GM18507 (cell line): ENCODE measurements around the gene BAG3.
A peak's percentile ranks its signal among the peaks of the same experiment; 100 is the strongest.

Source experiments
- DNase-seq: peaks from one replicate; pipeline ENCODE4 v3.0.0; 2011; ENCODE audit warnings: low read depth; ENCODE audit not compliant: insufficient read length; ENCODE audit errors: extremely low spot score
- FAIRE-seq: peaks from 2 replicates; lab custom pipeline; 2011; peaks lifted over from hg19 to GRCh38; lab: Jason Lieb, UNC

The BAG3 gene

GRCh38 chr10:119663866-119664698, 12.9 kb downstream of the BAG3 start:
- DNase-seq, result no peak
- FAIRE-seq, result no peak

GRCh38 chr10:119665901-119666708, 14.9 kb downstream of the BAG3 start:
- FAIRE-seq, result no peak
- no peak for DNase-seq

DNA sequence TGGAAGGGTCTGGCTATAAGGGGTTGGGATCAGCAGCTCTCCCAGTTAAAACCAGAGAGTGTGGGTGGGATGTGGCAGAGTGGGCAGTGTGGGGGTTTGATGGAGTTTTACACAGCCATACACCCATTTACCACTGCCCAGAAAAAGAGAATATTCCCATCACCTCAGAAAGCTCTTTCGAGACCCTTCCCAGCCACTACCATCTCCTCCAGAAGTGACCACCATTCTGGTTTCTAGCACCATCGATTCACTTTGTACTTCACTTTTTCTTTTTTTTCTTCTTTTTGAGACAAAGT, 15.5 kb downstream of the BAG3 start:
- DNase-seq, result no peak
- FAIRE-seq, result no peak

- FAIRE-seq (no peak), DNase-seq (no peak)
Observed at GRCh38 chr10:119667562-119668328, 16.6 kb downstream of the BAG3 start.

DNA sequence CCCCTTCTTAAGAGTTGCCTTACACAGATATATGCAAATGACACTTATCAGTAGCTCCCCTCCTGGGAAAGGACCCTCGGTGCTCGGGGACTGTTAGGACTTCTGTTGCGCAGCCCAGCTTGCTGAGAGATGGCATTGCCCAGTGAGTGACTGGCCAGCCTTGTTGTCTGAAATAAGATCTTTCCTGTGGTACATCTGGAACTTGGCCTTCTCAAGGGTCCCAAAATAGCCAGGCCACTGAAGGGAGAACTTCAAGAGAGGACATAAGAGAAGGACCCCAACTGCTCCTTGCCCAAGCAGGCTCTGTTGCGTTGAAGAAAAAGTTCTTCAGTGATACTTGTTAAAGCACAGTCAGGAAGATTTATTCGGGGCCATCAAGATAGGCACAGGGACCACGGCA, 17.3 kb downstream of the BAG3 start:
- FAIRE-seq, result no peak

GRCh38 chr10:119669331-119669730, 18.2 kb downstream of the BAG3 start:
- no peak for FAIRE-seq
- no peak for DNase-seq

More for the DNA sequence above, 17.3 kb downstream of the BAG3 start:
- no peak for DNase-seq

GRCh38 chr10:119669975-119670640, 18.9 kb downstream of the BAG3 start:
- FAIRE-seq (no peak), DNase-seq (no peak)

DNA sequence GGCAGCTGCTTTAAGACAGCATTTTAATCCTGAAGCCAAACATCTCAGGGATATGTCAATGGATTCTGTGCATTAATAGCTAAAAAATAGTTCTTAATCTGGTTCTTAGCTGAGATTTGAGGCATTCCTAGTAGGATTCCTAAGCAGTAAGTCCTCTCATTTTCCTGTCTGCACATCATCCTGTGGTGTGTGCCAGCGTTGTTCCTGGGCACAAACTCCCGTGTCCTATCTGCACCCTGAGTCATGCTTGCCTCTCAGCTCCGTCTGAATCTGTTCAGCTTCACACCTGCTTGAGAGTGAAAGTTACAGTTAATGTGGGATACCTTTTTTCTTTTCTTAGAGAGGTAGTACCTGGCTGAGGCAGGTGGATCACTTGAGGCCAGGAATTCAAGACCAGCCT, 19.5 kb downstream of the BAG3 start:
- DNase-seq, result no peak
- no peak for FAIRE-seq

- no peak for FAIRE-seq
Observed at GRCh38 chr10:119671381-119671780, 20.2 kb downstream of the BAG3 start.

GRCh38 chr10:119672291-119672690, 21.1 kb downstream of the BAG3 start:
- no peak for DNase-seq
- FAIRE-seq, result no peak

More at GRCh38 chr10:119671381-119671780, 20.2 kb downstream of the BAG3 start:
- no peak for DNase-seq

DNA sequence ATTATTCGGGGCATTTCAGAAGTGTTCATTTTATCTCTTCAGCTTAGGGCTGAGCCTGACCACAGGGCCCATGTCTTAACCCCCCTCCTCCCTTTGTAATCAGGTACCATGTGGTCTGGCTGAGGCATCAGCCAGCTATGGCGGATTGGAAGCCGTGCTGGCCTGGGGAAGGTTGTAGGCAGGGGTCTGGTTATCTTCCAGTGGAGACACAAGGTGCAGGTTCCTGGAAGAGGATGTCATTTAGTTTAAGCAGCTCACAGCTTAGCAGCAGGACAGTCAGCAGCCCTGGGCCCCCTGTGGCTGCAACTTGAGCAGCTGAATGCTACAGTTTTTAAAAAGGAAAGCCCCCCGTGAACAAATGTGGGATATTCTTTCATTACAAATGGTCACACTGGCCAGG, 22.1 kb downstream of the BAG3 start:
- no peak for DNase-seq
- FAIRE-seq, result no peak

DNA sequence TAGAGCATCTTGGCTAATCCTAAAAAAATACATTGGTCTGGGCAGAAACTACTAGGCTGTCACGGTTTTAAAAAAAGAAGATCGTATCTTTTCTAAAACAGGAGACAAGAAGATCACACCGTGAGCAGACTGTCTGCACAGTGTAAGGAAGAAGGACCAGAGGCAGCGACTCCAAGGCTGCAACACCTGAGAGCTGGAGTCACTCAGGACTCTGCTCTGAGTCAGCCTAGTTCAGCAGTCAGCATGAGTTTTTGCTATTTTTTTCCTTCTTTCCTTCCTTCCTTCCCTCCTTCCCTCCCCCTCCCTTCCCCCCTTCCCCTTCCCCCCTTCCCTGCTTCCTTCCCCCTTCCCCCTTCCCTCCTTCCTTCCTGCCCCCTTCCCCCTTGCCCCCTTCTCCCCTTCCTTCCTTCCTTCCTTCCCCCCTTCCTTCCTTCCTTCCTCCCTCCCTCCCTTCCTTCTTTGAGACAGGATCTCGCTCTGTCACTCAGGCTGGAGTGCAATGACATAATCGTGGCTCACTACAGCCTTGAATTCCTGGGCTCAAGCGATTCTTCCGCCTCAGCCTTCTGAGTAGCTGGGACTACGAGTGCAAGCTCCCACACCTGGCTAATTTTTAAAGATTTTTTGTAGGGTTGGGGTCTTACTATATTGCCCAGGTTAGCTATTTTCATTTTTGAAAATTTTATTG, 24.4 kb downstream of the BAG3 start:
- DNase-seq, result no peak
- FAIRE-seq, result no peak

- FAIRE-seq (no peak), DNase-seq (no peak)
Observed at GRCh38 chr10:119677126-119677525, 25.9 kb downstream of the BAG3 start.

DNA sequence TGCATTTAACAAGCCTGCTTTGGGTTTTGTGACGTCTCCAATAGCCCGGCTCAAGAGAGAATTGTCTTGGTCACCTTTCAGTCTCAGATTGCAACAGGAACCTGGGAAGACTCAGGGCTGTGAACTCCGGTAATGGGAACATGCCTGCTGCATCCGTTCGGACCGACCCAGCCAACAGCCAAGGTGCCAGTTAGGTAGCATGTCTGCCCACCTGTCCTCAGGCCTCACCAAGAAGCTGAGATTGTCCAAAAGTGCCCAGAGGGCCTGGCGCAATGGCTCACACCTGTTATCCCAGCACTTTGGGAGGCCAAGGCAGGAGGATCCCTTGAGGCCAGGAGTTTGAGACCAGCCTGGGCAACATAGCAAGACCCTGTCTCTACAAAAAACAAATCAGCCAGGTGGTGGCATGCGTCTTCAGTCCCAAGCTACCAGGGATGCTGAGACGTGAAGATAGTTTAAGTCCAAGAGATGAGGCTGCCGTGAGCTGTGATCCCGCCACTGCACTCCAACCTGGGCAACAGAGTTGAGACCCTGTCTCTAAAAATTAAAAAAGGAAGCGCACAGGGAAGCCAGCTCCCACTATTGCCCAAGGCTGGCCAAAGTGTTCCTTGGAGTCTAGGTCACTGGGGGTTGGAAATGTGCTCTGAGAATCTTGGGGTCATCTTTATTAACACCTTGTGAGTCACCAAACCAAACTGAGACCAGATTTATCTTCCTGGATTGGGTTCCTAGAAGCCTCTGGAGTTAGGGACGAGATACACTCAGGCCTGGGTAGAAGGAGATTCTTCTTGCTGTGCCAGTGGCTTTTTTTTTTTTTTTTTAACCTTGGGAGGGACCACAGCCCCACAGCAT, 26.9 kb downstream of the BAG3 start:
- FAIRE-seq (no peak), DNase-seq (no peak)

- no peak for DNase-seq
- FAIRE-seq, result no peak
Observed at GRCh38 chr10:119679480-119679829, 28.3 kb downstream of the BAG3 start.

DNA sequence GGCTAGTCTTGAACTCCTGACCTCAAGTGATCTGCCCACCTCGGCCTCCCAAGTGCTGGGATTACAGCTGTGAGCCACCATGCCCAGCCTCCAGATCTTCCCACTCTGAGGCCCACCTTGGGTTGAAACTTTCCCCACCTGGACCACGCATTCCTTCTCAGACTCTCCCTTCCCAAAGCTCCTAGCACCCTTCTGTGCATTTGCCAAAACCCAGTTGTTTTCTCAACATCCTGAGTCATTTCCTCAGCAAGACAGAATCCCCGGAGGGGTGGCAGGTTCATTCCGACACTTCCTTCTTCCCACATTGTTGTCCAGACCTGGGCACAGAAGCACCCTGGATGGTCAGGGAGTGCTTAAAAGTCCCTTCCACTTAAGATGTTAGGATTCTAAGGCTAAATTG, 28.9 kb downstream of the BAG3 start:
- DNase-seq (no peak), FAIRE-seq (no peak)

DNA sequence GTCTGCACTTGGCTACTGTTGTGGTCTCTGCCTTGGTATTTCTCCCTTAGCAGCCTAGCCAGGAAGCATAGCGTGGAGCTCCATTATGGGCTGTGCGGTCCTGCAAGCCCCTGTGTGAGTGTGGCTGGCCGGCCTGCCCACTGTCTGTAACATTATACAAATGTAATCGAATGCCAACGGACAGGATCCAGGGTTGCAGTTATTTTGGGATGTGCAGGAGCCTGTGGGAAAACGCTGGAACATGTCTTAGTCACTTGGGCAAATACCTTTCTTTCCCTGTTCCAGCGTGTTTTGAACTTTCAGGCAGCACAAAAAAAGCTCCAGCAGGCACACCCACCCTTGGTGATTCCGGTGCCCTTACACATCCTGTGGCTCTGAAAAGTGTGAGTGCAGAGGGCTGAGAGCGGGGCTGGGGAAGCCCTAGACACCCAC, 29.5 kb downstream of the BAG3 start:
- no peak for DNase-seq
- FAIRE-seq, result no peak

GRCh38 chr10:119686465-119687191, 35.4 kb downstream of the BAG3 start:
- FAIRE-seq, result peak; percentile 82

More at GRCh38 chr10:119686465-119687191, 35.4 kb downstream of the BAG3 start:
- peak; percentile 73 for DNase-seq
